WTC11 (cell line): ENCODE data around the gene UBE2K. TPM values are rescaled to one million over a fixed set of nuclear protein-coding genes. Genes with fewer than 3 reads are reported as not detected.

Experiments
- ATAC-seq: fragments of 200-7000 bp; cut with Tn5 transposase; 2 replicates; pipeline ENCODE4 v1.10.0; 2021; ENCODE audit warnings: mild to moderate bottlenecking, moderate library complexity
- CTCF ChIA-PET: fragments of 300-600 bp; sonication (Branson Sonifier 250); formaldehyde crosslinking; loops from one replicate; lab custom pipeline; 2021; ENCODE audit warnings: antibody characterized with exemption; lab: Charles Lee
- POLR2A ChIA-PET: fragments of 350-600 bp; sonication (Branson Sonifier 250); formaldehyde crosslinking; loops from one replicate; lab custom pipeline; 2021; ENCODE audit warnings: antibody characterized with exemption; lab: Charles Lee
- DNase-seq: peaks from one replicate; pipeline ENCODE4 v3.0.0; 2021; ENCODE audit warnings: low spot score
- H3K27ac Mint-ChIP-seq: 2 replicates; pipeline ENCODE4 v1.8.0; 2021; ENCODE audit warnings: mixed read lengths
- H3K27me3 Mint-ChIP-seq: 2 replicates; pipeline ENCODE4 v1.8.0; 2021; ENCODE audit warnings: low read depth, mild to moderate bottlenecking, moderate library complexity, mixed read lengths
- H3K36me3 Mint-ChIP-seq: 2 replicates; pipeline ENCODE4 v1.8.0; 2021; ENCODE audit warnings: mixed read lengths
- H3K4me1 Mint-ChIP-seq: 2 replicates; pipeline ENCODE4 v1.8.0; 2022; ENCODE audit warnings: mixed read lengths
- H3K4me3 Mint-ChIP-seq: 2 replicates; pipeline ENCODE4 v1.8.0; 2021; ENCODE audit warnings: mild to moderate bottlenecking, moderate library complexity, mixed read lengths
- H3K9me3 Mint-ChIP-seq: 2 replicates; pipeline ENCODE4 v1.8.0; 2021; ENCODE audit warnings: mixed read lengths
- CREB1 ChIP-seq: sonication (generic); formaldehyde crosslinking; IDR thresholded peaks from 2 replicates; pipeline ENCODE4 v1.8.0; 2023; ENCODE audit warnings: mild to moderate bottlenecking, missing genetic modification reagents
- ELF4 ChIP-seq: sonication (generic); formaldehyde crosslinking; IDR thresholded peaks from 2 replicates; pipeline ENCODE4 v1.8.1; 2022; ENCODE audit warnings: low read depth, mild to moderate bottlenecking, moderate library complexity, missing genetic modification reagents
- ESRRA ChIP-seq: sonication (generic); formaldehyde crosslinking; IDR thresholded peaks from 2 replicates; pipeline ENCODE4 v1.8.1; 2022; ENCODE audit warnings: mild to moderate bottlenecking, missing genetic modification reagents, borderline replicate concordance
- ETV6 ChIP-seq: sonication (generic); formaldehyde crosslinking; IDR thresholded peaks from 2 replicates; pipeline ENCODE4 v1.8.1; 2022; ENCODE audit warnings: mild to moderate bottlenecking, missing genetic modification reagents
- FOXP4 ChIP-seq: sonication (generic); formaldehyde crosslinking; IDR thresholded peaks from 2 replicates; pipeline ENCODE4 v1.8.0; 2022; ENCODE audit warnings: mild to moderate bottlenecking, missing genetic modification reagents
- GTF2I ChIP-seq: fragments of 250-450 bp; sonication (Bioruptor Pico); conservative IDR thresholded peaks from 2 replicates; pipeline ENCODE4 v1.4.0; 2021; ENCODE audit warnings: mild to moderate bottlenecking
- HMGA2 ChIP-seq: fragments of 250-450 bp; sonication (Bioruptor Pico); IDR thresholded peaks from 2 replicates; pipeline ENCODE4 v1.4.0; 2021; ENCODE audit warnings: mild to moderate bottlenecking, moderate library complexity
- IRF2 ChIP-seq: sonication (generic); formaldehyde crosslinking; IDR thresholded peaks from 2 replicates; pipeline ENCODE4 v1.8.0; 2022; ENCODE audit warnings: low read depth, missing genetic modification reagents, borderline replicate concordance
- MAX ChIP-seq: sonication (generic); formaldehyde crosslinking; IDR thresholded peaks from 2 replicates; pipeline ENCODE4 v1.8.0; 2022; ENCODE audit warnings: mild to moderate bottlenecking, missing genetic modification reagents
- NFE2L1 ChIP-seq: sonication (generic); formaldehyde crosslinking; IDR thresholded peaks from 2 replicates; pipeline ENCODE4 v1.8.1; 2023; ENCODE audit warnings: missing genetic modification reagents
- NFYB ChIP-seq: sonication (generic); formaldehyde crosslinking; conservative IDR thresholded peaks from 2 replicates; pipeline ENCODE4 v1.8.0; 2022; ENCODE audit warnings: low read depth, missing genetic modification reagents
- PRRX2 ChIP-seq: fragments of 250-450 bp; sonication (Bioruptor Pico); IDR thresholded peaks from 2 replicates; pipeline ENCODE4 v1.8.0; 2021; ENCODE audit warnings: mild to moderate bottlenecking
- SMAD3 ChIP-seq: sonication (generic); formaldehyde crosslinking; IDR thresholded peaks from 2 replicates; pipeline ENCODE4 v1.8.0; 2022; ENCODE audit warnings: missing genetic modification reagents, mild to moderate bottlenecking, borderline replicate concordance
- SP1 ChIP-seq: sonication (generic); formaldehyde crosslinking; conservative IDR thresholded peaks from 2 replicates; pipeline ENCODE4 v1.8.1; 2022; ENCODE audit warnings: missing genetic modification reagents
- ZNF219 ChIP-seq: sonication (generic); formaldehyde crosslinking; IDR thresholded peaks from 2 replicates; pipeline ENCODE4 v1.8.0; 2023; ENCODE audit warnings: missing genetic modification reagents, mild to moderate bottlenecking, borderline replicate concordance
- ZNF263 ChIP-seq: sonication (generic); formaldehyde crosslinking; IDR thresholded peaks from 2 replicates; pipeline ENCODE4 v1.8.1; 2022; ENCODE audit warnings: low read depth, mild to moderate bottlenecking, moderate library complexity, missing genetic modification reagents
- ZNF317 ChIP-seq: sonication (generic); formaldehyde crosslinking; IDR thresholded peaks from 2 replicates; pipeline ENCODE4 v1.8.1; 2023; ENCODE audit warnings: low read depth, mild to moderate bottlenecking, moderate library complexity, missing genetic modification reagents, borderline replicate concordance
- total RNA-seq: library from RNA; stranded (reverse); gene quantifications from 3 replicates; pipeline ENCODE4 v1.2.3, GENCODE V29; 2021
- TF ChIP-seq, protein P1 (sequence below): fragments of 200-600 bp; IDR thresholded peaks from 2 replicates; pipeline ENCODE4 v1.8.0; 2022; ENCODE audit warnings: antibody characterized with exemption
- TF ChIP-seq, protein P2 (sequence below): sonication (generic); formaldehyde crosslinking; IDR thresholded peaks from 2 replicates; pipeline ENCODE4 v1.8.0; 2022; ENCODE audit warnings: missing genetic modification reagents
- TF ChIP-seq, protein P3 (sequence below): sonication (generic); formaldehyde crosslinking; IDR thresholded peaks from 2 replicates; pipeline ENCODE4 v1.8.1; 2023; ENCODE audit warnings: mild to moderate bottlenecking, missing genetic modification reagents
- TF ChIP-seq, protein P4 (sequence below): sonication (generic); formaldehyde crosslinking; IDR thresholded peaks from 2 replicates; pipeline ENCODE4 v1.8.0; 2022; ENCODE audit warnings: mild to moderate bottlenecking, missing genetic modification reagents

UBE2K gene
- total RNA-seq, 1 experiment from 2014 or later, result 135 TPM

DNA sequence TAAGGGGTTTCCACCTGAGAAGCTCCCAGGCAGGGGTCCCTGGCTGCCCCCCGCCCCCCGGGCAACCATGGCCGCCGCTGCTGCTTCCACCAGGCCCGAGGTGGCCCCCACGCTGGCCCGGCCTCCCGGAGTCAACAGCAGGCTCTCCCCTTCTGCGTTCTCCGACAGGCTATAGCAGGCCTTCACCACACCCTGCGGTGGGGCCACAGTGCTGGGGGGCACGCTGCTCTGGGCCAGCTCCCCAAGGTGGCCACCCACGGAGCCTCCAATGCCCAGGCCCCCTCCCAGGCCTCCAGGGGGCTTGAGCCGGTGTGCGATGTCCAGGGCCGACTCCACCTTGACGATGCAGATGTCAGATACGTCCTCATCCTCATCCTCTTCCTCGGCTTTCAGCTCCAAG lies 72.5 kb downstream of the UBE2K start:
- H3K36me3 Mint-ChIP-seq, result peaks cover 41% of the 10 kb centered on the region
- no peak for ATAC-seq
- no peaks in the 10 kb centered on the region for H3K27me3 Mint-ChIP-seq
- CTCF ChIA-PET, result interaction anchor here (0.6 kb wide), 1 partner anchor 26 kb away, joined by 3 read pairs; no protein-coding TSS in a partner anchor
- H3K9me3 Mint-ChIP-seq, result no peaks in the 10 kb centered on the region
- H3K4me1 Mint-ChIP-seq, result no peaks in the 10 kb centered on the region
- no peak overlapping the region for H3K27ac Mint-ChIP-seq
- TF ChIP-seq CREB1 (no peak), ZNF317 (CRISPR knock-in tag) (no peak), GTF2I (CRISPR knock-in tag) (no peak), HMGA2 (CRISPR knock-in tag) (no peak), SP1 (CRISPR knock-in tag) (no peak), ZNF263 (CRISPR knock-in tag) (no peak), ETV6 (CRISPR knock-in tag) (no peak), NFYB (CRISPR knock-in tag) (no peak), ZNF219 (CRISPR knock-in tag) (no peak), ELF4 (no peak), SMAD3 (CRISPR knock-in tag) (no peak), NFE2L1 (CRISPR knock-in tag) (no peak), ESRRA (CRISPR knock-in tag) (no peak), PRRX2 (no peak), MAX (no peak), IRF2 (no peak)
- TF ChIP-seq, protein P1, sequence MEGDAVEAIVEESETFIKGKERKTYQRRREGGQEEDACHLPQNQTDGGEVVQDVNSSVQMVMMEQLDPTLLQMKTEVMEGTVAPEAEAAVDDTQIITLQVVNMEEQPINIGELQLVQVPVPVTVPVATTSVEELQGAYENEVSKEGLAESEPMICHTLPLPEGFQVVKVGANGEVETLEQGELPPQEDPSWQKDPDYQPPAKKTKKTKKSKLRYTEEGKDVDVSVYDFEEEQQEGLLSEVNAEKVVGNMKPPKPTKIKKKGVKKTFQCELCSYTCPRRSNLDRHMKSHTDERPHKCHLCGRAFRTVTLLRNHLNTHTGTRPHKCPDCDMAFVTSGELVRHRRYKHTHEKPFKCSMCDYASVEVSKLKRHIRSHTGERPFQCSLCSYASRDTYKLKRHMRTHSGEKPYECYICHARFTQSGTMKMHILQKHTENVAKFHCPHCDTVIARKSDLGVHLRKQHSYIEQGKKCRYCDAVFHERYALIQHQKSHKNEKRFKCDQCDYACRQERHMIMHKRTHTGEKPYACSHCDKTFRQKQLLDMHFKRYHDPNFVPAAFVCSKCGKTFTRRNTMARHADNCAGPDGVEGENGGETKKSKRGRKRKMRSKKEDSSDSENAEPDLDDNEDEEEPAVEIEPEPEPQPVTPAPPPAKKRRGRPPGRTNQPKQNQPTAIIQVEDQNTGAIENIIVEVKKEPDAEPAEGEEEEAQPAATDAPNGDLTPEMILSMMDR, result no peak
- TF ChIP-seq, protein P2, sequence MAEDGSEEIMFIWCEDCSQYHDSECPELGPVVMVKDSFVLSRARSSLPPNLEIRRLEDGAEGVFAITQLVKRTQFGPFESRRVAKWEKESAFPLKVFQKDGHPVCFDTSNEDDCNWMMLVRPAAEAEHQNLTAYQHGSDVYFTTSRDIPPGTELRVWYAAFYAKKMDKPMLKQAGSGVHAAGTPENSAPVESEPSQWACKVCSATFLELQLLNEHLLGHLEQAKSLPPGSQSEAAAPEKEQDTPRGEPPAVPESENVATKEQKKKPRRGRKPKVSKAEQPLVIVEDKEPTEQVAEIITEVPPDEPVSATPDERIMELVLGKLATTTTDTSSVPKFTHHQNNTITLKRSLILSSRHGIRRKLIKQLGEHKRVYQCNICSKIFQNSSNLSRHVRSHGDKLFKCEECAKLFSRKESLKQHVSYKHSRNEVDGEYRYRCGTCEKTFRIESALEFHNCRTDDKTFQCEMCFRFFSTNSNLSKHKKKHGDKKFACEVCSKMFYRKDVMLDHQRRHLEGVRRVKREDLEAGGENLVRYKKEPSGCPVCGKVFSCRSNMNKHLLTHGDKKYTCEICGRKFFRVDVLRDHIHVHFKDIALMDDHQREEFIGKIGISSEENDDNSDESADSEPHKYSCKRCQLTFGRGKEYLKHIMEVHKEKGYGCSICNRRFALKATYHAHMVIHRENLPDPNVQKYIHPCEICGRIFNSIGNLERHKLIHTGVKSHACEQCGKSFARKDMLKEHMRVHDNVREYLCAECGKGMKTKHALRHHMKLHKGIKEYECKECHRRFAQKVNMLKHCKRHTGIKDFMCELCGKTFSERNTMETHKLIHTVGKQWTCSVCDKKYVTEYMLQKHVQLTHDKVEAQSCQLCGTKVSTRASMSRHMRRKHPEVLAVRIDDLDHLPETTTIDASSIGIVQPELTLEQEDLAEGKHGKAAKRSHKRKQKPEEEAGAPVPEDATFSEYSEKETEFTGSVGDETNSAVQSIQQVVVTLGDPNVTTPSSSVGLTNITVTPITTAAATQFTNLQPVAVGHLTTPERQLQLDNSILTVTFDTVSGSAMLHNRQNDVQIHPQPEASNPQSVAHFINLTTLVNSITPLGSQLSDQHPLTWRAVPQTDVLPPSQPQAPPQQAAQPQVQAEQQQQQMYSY (CRISPR knock-in tag), result no peak
- TF ChIP-seq, protein P3, sequence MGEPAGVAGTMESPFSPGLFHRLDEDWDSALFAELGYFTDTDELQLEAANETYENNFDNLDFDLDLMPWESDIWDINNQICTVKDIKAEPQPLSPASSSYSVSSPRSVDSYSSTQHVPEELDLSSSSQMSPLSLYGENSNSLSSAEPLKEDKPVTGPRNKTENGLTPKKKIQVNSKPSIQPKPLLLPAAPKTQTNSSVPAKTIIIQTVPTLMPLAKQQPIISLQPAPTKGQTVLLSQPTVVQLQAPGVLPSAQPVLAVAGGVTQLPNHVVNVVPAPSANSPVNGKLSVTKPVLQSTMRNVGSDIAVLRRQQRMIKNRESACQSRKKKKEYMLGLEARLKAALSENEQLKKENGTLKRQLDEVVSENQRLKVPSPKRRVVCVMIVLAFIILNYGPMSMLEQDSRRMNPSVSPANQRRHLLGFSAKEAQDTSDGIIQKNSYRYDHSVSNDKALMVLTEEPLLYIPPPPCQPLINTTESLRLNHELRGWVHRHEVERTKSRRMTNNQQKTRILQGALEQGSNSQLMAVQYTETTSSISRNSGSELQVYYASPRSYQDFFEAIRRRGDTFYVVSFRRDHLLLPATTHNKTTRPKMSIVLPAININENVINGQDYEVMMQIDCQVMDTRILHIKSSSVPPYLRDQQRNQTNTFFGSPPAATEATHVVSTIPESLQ, result no peak
- POLR2A ChIA-PET, result no interaction called here
- H3K4me3 Mint-ChIP-seq, result no peak overlapping the region
- DNase-seq, result no peak

DNA sequence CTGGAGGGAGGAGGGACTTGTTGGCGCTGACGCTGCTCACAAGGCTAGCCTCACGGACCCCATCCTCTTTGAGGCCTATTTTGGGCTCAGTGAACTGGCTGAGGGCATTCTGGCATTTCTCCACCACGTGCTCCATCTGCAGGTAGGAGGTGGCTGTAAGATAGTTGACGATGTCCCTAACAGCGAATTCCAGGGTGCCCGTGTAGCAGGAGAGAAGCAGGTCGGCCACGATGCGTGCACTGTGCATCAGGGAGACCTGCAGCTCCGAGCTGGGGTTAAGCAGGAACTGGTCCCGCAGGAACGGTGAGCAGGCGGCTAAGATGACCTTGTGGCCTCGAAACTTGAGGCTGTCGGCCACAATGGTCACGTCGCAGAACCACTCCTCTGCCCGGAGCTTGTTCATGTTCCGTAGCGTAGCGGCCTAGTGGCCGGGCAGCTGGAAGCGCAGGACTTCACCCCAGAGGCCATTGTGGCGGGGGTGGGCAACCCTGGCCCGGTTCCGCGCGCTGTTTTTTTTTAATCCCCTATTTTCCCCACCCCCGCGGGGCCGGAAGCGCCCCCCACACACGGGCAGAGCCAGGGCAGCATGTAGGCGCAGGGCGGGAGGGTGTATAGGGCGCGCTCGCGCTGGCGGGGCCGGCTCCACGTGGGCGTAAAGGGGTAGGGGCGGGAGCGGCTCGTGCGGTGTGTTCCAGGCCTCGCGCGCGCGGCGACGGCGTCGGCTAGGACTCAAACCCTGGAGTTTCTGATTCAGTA lies 73.2 kb downstream of the UBE2K start:
- Mint-ChIP-seq H3K9me3 (no peaks in the 10 kb centered on the region), H3K36me3 (peaks cover 41% of the 10 kb centered on the region), H3K4me3 (no peak overlapping the region), H3K27ac (no peak overlapping the region; the same call in 1 of the 2 replicates), H3K27me3 (no peaks in the 10 kb centered on the region), H3K4me1 (no peaks in the 10 kb centered on the region)
- DNase-seq (no peak), ATAC-seq (peak; percentile 23)
- ChIA-PET POLR2A (no interaction called here), CTCF (interaction anchor here (0.6 kb wide), 1 partner anchor 26 kb away, joined by 3 read pairs; no protein-coding TSS in a partner anchor)
- TF ChIP-seq SP1 (CRISPR knock-in tag) (no peak), MAX (no peak), FOXP4 (CRISPR knock-in tag) (no peak)
- TF ChIP-seq, protein P4, sequence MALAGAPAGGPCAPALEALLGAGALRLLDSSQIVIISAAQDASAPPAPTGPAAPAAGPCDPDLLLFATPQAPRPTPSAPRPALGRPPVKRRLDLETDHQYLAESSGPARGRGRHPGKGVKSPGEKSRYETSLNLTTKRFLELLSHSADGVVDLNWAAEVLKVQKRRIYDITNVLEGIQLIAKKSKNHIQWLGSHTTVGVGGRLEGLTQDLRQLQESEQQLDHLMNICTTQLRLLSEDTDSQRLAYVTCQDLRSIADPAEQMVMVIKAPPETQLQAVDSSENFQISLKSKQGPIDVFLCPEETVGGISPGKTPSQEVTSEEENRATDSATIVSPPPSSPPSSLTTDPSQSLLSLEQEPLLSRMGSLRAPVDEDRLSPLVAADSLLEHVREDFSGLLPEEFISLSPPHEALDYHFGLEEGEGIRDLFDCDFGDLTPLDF (CRISPR knock-in tag), result no peak
- TF ChIP-seq, protein P3, result no peak
